Lower lobe of right lung (tissue), 2 donors: Measurements from ENCODE around the gene ZMPSTE24. TPM values are rescaled to one million over a fixed set of nuclear protein-coding genes. Genes with fewer than 3 reads are reported as not detected.

Source experiments
- ATAC-seq, 2 donors: fragments of 200-7000 bp; cut with Tn5 transposase; one replicate each; pipeline ENCODE4 v1.9.1; 2020 to 2022; ENCODE audit warnings: mild to moderate bottlenecking in 2 of 2, moderate library complexity in 2 of 2
- DNase-seq: peaks from one replicate; pipeline ENCODE4 v3.0.0-alpha.2; 2020
- H3K27ac ChIP-seq: fragments of 200-600 bp; one replicate; pipeline ENCODE4 v1.8.0; 2022
- H3K27me3 ChIP-seq: fragments of 200-600 bp; one replicate; pipeline ENCODE4 v1.8.0; 2022; ENCODE audit warnings: low read depth
- H3K36me3 ChIP-seq: fragments of 200-600 bp; one replicate; pipeline ENCODE4 v1.8.0; 2022; ENCODE audit warnings: mild to moderate bottlenecking
- H3K4me1 ChIP-seq: fragments of 200-600 bp; one replicate; pipeline ENCODE4 v1.8.0; 2022
- H3K4me3 ChIP-seq: fragments of 200-600 bp; one replicate; pipeline ENCODE4 v1.8.0; 2022; ENCODE audit warnings: mild to moderate bottlenecking
- H3K9me3 ChIP-seq: fragments of 200-600 bp; one replicate; pipeline ENCODE4 v1.8.0; 2022
- intact Hi-C: fragments of 100-400 bp; cut with DNase I; formaldehyde crosslinking; loops from one replicate; pipeline ENCODE4 v1.11.0; 2022
- total RNA-seq: library from RNA; stranded (reverse); fragmentation: NEBNext Ultra II Directional; extraction: Animal tissue kit (Norgen Biotek cat#: 25700); gene quantifications from one replicate; pipeline ENCODE4 v1.2.1, GENCODE V29; 2021
- TF ChIP-seq, protein P1 (sequence below): fragments of 200-600 bp; IDR thresholded peaks from one replicate; pipeline ENCODE4 v1.8.0; 2022; ENCODE audit warnings: antibody characterized with exemption, mild to moderate bottlenecking
- donor health status: DM: no; HTN: yes; CAD: no; lungs with severe emphysema.

ZMPSTE24 gene
- total RNA-seq, 1 donor from 2014 or later: 42.5 TPM

- Histone ChIP-seq H3K4me3 (peak overlapping the region; percentile 57), H3K27me3 (peaks cover 34% of the 10 kb centered on the region), H3K4me1 (peaks cover 37% of the 10 kb centered on the region), H3K27ac (no peak overlapping the region), H3K36me3 (no peaks in the 10 kb centered on the region), H3K9me3 (no peaks in the 10 kb centered on the region)
- DNase-seq (peak; percentile 89), ATAC-seq (peak; percentile 88 to 92)
- intact Hi-C loops: no loop called here
- TF ChIP-seq, protein P1, sequence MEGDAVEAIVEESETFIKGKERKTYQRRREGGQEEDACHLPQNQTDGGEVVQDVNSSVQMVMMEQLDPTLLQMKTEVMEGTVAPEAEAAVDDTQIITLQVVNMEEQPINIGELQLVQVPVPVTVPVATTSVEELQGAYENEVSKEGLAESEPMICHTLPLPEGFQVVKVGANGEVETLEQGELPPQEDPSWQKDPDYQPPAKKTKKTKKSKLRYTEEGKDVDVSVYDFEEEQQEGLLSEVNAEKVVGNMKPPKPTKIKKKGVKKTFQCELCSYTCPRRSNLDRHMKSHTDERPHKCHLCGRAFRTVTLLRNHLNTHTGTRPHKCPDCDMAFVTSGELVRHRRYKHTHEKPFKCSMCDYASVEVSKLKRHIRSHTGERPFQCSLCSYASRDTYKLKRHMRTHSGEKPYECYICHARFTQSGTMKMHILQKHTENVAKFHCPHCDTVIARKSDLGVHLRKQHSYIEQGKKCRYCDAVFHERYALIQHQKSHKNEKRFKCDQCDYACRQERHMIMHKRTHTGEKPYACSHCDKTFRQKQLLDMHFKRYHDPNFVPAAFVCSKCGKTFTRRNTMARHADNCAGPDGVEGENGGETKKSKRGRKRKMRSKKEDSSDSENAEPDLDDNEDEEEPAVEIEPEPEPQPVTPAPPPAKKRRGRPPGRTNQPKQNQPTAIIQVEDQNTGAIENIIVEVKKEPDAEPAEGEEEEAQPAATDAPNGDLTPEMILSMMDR: peak; percentile 91
Observed at GRCh38 chr1:40315239-40315794, 57.3 kb downstream of the ZMPSTE24 start.

- no peak for DNase-seq
- Histone ChIP-seq H3K27ac (no peak overlapping the region), H3K4me1 (peaks cover 37% of the 10 kb centered on the region), H3K36me3 (no peaks in the 10 kb centered on the region), H3K9me3 (no peaks in the 10 kb centered on the region), H3K27me3 (peaks cover 34% of the 10 kb centered on the region), H3K4me3 (peak overlapping the region; percentile 57)
- peak; percentile 25 to 36 for ATAC-seq
- TF ChIP-seq, protein P1: no peak
- intact Hi-C loops: no loop called here
Observed at GRCh38 chr1:40315795-40316594, 58.0 kb downstream of the ZMPSTE24 start.

DNA sequence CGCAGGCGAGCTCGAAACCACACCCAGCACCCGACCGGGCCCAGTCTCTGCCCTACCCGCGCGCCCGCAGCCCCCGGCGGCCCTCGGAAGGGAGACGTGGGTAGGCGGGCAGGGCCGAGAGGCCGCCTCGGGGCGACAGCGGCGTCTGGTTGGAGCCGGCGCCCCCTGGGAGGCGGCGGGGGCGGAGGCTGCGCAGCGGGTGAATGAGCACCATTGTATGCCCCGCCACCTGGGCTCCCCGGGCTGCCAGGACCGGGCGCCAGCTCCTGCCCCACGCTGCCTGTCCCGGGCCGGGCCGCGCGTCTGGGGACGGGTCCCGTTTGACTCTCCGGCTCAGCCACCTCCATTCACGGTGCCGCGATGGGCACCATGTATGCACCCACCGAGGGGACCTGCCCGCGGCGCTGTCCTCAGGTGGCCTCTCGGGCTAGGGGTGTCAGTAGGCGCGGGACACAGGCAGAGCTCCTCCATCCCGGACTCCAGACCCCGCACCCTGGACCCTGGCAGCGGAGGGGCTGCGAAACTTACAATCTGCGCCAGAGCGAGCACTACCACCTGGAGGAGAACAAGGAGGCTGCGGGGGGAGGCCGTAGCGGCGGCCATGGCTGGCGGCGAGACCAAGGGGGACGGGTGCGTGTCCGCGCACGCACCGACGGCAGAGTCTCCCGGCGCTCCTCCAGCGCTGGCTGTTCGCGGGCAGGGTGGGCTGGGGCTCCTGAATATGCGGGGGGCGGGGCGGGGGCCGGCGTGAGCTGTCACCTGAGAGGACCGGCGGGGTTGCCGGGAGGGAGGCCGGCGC, 58.8 kb downstream of the ZMPSTE24 start, which contains the start of gene COL9A2:
Gene COL9A2, minus strand, starts transcription at position 692 of the 799 bp plus-strand sequence. Its CDS starts 89 bp downstream, at position 603.
- ATAC-seq: peak; percentile 66 to 71
- no peaks in the 10 kb centered on the region for H3K9me3 ChIP-seq
- TF ChIP-seq, protein P1: no peak
- H3K4me3 ChIP-seq: peak within 1 kb of the TSS; percentile 57
- H3K4me1 ChIP-seq: peaks cover 37% of the 10 kb centered on the region
- intact Hi-C loops: no loop called here
- no peak within 1 kb of the TSS for H3K27ac ChIP-seq
- peak; percentile 63 for DNase-seq
- peaks cover 34% of the 10 kb centered on the region for H3K27me3 ChIP-seq
- no peaks in the 10 kb centered on the region for H3K36me3 ChIP-seq

DNA sequence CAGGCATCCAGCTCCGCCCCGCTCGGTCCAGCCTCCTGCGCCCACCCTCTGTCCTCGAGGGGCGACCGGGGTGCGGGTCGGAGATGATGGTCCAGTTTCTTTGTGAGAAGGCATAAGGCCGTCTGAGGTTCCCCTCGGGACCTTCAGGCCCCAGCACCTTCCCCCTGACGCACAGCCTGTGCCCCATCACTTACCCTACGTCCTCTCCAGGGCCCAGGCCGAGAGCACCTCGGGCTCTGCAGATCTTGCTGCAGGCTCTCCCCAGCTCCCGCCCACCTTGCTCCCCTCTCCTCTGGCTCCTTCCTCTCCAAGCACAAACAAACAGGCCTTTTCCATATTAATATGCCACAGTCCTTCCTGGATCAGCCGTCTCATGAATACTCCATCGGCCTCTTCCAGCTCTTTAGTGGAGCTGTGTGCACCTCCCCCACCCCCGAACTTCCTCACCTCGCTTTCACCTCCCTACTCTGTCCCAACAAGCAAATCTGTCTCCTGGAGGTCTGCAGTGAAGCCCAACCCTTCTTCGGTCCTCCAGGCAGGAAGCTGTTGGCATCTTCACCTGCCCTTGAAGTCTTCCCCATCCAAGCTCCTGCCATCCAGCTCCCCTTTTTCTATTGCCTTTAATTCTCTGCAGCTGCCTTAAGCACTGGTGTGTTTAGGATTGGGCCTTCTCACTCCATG, 59.5 kb downstream of the ZMPSTE24 start:
- ATAC-seq (no peak), DNase-seq (no peak)
- H3K27me3 ChIP-seq: peaks cover 34% of the 10 kb centered on the region
- intact Hi-C loops: no loop called here
- H3K9me3 ChIP-seq: no peaks in the 10 kb centered on the region
- H3K4me3 ChIP-seq: peak overlapping the region; percentile 57
- H3K4me1 ChIP-seq: peaks cover 31% of the 10 kb centered on the region
- H3K36me3 ChIP-seq: no peaks in the 10 kb centered on the region
- no peak overlapping the region for H3K27ac ChIP-seq
- TF ChIP-seq, protein P1: no peak

DNA sequence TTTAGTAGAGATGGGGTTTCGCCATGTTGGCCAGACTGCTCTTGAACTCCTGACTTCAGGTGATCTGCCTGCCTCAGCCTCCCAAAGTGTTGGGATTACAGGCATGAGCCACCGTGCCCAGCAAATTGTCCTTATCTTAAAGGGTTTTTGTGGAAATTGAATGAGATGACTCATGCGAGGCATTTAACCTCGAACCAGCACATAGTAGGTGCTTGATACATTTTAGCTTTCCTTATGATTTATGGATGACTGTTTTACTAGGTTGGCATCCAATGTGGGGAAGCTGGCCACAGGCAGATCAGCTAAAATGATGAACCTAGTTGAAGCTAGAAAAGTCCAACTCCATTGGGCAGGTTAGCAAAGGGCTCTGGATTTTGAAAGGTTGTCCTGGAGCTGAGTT, 60.4 kb downstream of the ZMPSTE24 start:
- Histone ChIP-seq H3K9me3 (no peaks in the 10 kb centered on the region), H3K4me3 (no peak overlapping the region), H3K27ac (no peak overlapping the region), H3K27me3 (peaks cover 34% of the 10 kb centered on the region), H3K36me3 (no peaks in the 10 kb centered on the region), H3K4me1 (peaks cover 28% of the 10 kb centered on the region)
- ATAC-seq: no peak
- intact Hi-C loops: no loop called here
- DNase-seq: no peak
- TF ChIP-seq, protein P1: no peak
